NCI-H2029 (cell line): ENCODE data around the gene SET.
"Not testable (repeated sequence)": the region's sequence is repeated elsewhere in the genome, so short reads cannot be mapped to it uniquely, and the experiment has no call there.

ENCODE experiments used
- DNase-seq: peaks from one replicate; lab custom pipeline; 2025; lab: John Stamatoyannopoulos, UW

SET gene

GRCh38 chr9:128688501-128689292, at the start of gene SET:
Gene SET, plus strand, starts transcription at chr9:128689222. Its CDS starts 361 bp downstream, at chr9:128689583.
- peak; percentile 89 for DNase-seq

- DNase-seq = no peak
Measured at GRCh38 chr9:128640603-128641002, 48.4 kb upstream of the SET start.

GRCh38 chr9:128642675-128643245, 46.3 kb upstream of the SET start:
- DNase-seq = no peak

GRCh38 chr9:128643519-128644300, 45.3 kb upstream of the SET start:
- peak; percentile 22 for DNase-seq

- DNase-seq = not testable (repeated sequence)
Measured at GRCh38 chr9:128648206-128648605, 40.8 kb upstream of the SET start.

GRCh38 chr9:128651798-128652197, 37.2 kb upstream of the SET start:
- DNase-seq = no peak

- DNase-seq = no peak
Measured at GRCh38 chr9:128653908-128654307, 35.1 kb upstream of the SET start.

- no peak for DNase-seq
Measured at GRCh38 chr9:128654481-128654880, 34.5 kb upstream of the SET start.

- DNase-seq = peak; percentile 89
Measured at GRCh38 chr9:128656416-128657343, 32.3 kb upstream of the SET start, which contains the start of gene DYNC2I2. Gene DYNC2I2, minus strand, starts transcription at chr9:128656847. Its CDS starts 121 bp downstream, at chr9:128656726.

GRCh38 chr9:128657344-128657704, 31.7 kb upstream of the SET start:
- no peak for DNase-seq

- DNase-seq = no peak
Measured at GRCh38 chr9:128657796-128658195, 31.2 kb upstream of the SET start.

- DNase-seq = not testable (repeated sequence)
Measured at GRCh38 chr9:128666481-128666941, 22.5 kb upstream of the SET start.

- DNase-seq = no peak
Measured at GRCh38 chr9:128669786-128670185, 19.2 kb upstream of the SET start.

- no peak for DNase-seq
Measured at GRCh38 chr9:128675382-128675781, 13.6 kb upstream of the SET start.

- no peak for DNase-seq
Measured at GRCh38 chr9:128677794-128678193, 11.2 kb upstream of the SET start.

GRCh38 chr9:128683340-128684064, 5.5 kb upstream of the SET start:
- DNase-seq = no peak

- DNase-seq = no peak
Measured at GRCh38 chr9:128684065-128684324, 5.0 kb upstream of the SET start.

GRCh38 chr9:128684325-128685199, 4.5 kb upstream of the SET start:
- peak; percentile 85 for DNase-seq

- DNase-seq = no peak
Measured at GRCh38 chr9:128685636-128686489, 3.2 kb upstream of the SET start.
